Activated CD8-positive, alpha-beta memory T cell treated with anti-CD3 and anti-CD28 coated beads, Interleukin-2, amount 50 U/mL, for 48 hours (primary cell): Measurements from ENCODE around the gene AJAP1.

Experiments used
- DNase-seq: peaks from one replicate; pipeline ENCODE4 v3.0.0-alpha.2; 2020

Gene AJAP1

DNA sequence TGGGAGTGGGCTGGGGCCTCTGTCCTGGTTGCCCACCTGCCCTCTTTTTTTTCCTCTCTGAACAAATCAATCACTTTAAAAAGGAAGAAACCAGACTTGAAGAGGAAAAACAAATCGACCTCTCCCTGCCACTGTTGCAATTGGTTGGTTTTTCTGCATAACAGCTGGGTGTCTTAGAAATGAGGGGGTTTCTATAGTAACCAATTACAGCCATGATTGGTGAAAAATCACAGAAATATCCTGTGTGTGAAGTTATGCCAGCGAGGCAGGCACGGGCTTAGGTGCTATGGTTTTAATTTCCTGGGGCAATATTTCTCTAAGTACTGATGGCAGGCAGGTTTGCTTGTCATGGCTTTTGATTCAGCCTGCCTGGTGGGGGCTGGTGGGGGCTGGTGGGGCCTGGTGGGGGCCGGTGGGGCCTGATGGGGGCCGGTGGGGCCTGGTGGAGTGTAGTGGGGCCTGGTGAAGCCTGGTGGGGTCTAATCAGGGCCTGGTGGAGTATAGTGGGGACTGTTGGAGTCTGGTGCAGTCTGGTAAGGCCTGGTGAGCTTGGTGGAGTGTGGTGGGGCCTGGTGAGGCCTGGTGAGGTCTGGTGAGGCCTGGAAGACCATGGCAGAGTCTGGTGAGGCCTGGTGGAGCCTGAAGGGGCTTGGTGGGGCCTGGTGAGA lies 54.6 kb downstream of the AJAP1 start:
- DNase-seq: no peak

DNA sequence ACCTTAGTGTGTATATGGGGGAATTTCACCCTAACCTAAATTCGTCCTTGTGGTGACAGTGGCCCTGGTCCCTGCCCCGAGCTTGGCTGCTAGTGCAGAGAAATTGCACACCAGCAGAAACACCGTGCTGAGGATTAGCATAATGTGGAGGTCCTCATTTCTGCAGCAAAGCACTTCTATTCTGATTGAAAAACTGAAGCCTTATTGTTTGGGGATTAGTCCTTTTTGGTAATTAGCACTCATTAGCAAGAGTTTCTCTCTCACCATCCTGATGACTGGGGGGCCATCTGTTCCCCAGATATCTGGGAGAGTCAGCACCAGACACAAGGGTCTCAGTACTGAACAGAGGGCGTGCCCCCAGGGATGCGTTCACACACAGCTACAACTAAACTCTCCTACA lies 55.2 kb downstream of the AJAP1 start:
- no peak for DNase-seq

DNA sequence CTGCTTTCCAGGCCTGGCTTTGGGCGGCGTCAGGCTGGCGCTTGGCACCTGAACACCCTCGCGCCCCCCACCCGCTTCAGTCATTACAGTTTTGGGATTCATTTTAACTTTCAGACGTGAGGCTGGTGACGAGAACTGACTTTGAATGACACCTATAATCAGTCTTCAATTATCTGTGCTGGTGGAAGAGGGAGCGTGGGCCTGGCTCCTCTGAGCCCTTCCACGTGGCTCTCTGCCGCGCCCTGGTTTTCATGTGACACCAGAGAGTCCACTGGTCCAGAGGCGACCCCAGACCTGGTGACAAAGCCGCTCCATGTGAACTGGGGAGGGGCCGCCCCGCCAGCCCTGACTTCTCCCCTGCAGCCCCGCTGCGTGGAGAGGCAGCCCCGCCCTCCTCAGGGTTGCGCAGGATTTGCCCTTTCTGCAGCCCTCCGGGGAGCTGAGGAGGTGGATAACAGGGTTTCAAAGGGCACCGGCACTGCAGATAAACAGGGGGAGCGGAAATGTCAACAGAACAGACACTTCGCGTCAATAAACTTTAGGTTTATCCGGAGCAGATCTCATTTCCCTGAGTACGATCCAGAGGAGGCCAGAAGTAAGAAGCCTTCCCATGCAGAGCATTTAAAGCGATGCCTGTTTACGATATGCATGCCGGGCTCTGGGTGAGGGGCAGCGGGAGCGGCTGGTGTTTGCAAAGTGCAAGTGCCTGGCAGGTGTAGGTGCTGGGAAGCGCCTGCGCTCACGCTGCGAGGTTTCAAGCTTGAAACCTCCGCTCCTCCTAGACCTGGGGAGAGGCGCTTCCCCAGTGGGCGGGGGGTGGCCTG lies 56.4 kb downstream of the AJAP1 start:
- DNase-seq: no peak

DNA sequence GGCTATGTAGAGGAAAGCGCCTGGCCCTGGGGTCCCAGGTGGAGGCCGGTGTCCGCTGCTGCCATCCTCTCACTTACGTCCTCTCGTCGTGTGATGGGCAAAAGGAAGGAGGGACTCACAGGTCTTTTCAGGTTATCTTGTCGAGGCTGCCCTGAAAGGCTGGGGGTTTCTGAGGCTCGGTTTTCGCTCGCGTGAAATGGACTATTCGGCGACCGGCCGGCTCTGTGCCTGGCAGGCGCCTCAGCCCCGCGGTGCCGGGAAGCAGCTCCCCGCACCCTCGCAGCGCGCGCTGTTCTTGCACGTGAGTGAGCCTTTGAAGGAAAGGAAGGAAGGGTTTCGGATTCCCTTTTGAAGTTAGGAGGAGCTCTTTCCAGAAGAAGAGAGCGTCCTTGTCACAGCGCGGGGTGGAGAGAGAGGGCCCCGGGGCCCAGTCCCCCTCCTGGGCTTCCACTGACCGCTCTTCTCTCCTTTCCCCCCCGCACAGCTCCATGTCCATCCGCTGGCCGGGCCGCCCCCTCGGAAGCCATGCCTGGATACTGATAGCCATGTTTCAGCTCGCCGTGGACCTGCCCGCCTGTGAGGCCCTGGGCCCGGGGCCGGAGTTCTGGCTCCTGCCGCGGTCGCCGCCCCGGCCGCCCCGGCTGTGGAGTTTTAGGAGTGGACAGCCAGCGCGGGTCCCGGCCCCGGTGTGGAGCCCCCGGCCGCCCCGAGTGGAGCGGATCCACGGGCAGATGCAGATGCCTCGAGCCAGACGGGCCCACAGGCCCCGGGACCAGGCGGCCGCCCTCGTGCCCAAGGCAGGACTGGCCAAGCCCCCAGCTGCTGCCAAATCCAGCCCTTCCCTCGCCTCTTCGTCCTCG lies 57.2 kb downstream of the AJAP1 start:
- DNase-seq: no peak

DNA sequence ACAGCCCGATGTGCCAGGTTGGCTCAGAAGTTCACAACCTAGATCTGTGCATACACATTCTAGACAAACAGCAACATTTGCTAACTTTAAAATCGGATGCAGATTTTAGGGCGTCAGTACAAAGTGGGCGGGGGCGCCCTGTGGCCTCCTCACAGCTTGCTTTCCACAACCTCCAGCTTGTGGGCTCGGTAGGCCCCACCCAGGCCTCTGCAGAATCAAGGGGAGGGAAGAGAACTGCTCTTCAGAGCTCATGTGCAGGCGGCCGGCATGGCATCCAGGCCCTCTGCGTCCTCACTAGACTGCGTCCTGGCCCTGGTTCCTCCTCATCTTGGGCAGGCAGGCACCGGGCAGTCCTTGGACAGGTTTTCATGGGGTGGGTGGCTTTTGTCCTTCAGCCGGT lies 59.3 kb downstream of the AJAP1 start:
- no peak for DNase-seq

DNA sequence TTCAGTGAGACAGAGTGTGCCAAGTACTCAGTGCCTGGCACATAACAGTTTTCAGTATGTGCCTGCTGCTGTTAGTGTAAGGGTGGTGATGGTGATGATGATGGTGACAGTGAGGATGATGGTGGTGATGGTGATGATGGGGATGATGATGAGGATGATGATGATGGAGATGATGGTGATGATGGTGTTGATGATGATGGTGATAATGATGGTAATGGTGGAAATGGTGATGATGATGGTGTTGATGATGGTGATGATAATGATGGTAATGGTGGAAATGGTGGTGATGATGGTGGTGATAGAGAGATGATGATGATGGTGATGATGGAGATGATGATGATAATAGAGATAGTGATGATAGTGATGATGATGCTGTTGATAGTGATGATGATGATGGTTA lies 62.0 kb downstream of the AJAP1 start:
- DNase-seq: no peak

DNA sequence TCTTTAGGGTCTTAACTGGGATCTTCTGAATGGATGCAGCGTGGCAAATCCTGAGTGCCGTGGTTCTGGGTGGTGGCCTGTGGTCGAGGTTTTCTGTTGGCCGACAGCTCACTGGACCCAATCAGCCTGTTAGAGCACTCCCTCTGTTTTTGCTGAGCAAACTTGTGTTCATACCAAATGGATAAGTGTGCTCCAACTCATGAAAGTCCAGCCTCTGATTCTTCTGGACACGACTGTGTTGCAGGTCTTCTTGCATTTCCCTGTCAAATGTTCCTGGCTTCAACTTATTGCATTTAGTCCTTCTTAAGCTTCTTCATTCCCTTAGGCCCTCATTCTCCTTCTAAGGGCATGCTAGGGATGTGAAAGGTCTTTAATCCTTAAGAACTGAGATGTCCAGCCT lies 63.7 kb downstream of the AJAP1 start:
- DNase-seq: no peak

DNA sequence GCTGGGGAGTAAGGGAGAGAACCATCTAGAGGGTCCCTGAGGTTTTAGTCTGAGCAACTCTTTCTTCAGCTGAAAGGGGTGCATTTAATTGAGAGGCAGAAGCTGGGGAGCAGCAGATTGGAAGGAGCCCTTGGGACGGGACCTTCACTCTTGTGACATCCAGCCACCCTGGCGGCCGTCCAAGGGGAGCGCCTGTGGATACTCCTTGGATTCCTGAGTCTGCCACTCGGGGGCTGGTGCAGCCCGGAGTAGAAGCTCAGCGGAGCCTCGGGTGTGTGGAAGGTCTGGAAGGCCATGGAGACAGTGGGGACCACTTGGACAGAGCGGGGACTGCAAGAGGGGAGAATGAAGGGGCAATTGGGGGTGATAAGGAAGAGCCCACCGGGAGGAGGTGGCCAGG lies 68.7 kb downstream of the AJAP1 start:
- DNase-seq: no peak

DNA sequence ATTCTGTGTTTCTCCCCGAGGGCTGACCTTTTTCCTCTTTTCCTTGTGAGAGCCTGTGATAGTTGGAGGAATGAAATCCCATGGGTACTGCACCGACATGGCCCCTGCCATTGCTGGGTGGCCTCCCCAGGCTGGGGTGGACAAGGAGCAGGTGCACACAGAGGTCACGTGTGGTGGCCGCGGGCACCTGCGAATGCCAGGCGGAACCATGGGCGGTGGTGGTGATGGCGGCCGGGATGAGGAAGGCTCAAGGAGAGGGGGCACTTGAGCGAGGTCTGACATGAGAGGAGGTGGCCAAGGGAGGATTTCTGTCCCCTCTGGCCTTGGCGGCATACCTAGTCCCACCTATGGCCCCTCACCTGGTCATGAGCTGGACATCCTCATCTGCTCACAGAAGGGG lies 69.6 kb downstream of the AJAP1 start:
- DNase-seq: no peak

DNA sequence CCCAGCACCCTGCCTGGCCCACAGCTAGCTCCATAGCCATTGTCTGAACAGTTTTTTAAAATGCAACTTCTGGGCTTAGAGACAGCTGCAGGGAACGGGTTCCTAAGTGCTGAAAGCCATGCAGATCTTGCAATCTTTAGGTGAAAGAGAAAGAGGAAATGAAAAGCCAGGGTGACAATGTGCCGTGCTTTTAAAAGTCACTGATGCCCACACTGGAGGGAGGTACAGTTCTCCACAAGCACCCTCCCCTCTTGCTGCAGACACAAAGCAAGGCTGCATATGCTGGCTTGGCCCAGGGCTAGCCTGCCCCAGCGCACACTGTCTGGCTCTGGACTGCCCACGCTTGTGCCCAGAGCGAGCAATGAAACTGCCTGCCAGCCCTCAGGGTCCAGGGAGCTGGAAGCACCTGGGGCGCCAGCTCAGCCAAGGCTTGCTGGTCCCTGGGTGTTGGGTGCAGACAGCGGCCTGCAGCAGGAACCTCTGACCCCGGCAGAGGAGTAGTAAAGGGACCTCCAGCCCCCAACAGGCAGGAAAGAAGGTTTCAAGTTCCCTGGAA lies 70.4 kb downstream of the AJAP1 start:
- no peak for DNase-seq

DNA sequence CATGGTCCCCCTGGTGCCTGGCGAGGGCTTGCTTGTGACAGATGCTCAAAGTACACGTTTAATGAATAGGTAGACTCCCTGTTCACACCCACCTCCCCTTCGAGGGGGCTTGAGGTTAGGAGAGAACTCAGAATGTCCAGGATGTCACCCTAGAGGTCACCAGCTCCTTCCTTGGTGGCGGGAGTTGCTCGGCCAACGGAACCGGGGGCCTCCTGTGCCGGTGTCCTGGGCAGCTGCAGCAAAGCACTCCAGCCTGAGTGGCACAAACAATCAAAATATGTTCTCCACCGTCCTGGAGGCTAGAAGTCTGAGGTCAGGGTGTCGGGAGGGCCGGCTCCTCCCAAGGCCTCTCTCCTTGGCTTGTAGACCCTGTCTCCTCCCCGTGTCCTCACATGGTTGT lies 71.0 kb downstream of the AJAP1 start:
- no peak for DNase-seq

DNA sequence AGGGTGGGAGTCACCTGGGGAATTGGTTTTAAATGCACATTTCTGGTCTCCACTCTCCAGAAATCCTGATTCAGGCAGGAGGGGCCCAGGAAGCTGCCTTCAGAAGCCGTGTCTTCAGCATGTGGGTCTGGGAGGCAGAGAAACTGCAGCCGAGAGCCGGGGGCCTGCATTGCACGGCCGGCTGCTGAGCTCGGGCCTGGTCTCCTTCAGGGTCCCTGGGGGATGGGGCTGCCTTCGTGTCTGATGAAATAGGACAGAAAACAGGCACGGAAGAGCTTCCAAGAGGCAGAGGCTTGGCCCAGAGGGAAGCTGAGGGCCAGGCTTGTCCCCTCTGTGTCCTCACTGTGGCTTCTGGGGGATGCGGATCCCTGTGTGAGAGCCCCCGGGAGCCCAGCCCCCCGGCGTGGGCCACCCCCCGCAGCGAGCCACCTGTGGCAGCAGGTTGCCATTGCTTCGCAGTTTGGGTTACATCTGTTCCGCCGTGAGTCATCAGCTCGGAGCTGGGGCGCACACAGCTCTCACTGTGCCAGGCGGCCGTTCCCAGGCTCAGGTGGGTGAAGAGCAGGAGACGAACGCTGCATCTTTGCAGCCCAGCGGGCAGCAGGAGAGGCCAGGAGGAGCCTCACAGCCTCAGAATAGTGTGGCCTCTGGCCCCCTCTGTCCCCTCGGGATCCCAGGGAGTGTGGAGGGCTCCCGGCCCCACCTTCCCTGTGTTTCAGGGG lies 72.4 kb downstream of the AJAP1 start:
- no peak for DNase-seq

DNA sequence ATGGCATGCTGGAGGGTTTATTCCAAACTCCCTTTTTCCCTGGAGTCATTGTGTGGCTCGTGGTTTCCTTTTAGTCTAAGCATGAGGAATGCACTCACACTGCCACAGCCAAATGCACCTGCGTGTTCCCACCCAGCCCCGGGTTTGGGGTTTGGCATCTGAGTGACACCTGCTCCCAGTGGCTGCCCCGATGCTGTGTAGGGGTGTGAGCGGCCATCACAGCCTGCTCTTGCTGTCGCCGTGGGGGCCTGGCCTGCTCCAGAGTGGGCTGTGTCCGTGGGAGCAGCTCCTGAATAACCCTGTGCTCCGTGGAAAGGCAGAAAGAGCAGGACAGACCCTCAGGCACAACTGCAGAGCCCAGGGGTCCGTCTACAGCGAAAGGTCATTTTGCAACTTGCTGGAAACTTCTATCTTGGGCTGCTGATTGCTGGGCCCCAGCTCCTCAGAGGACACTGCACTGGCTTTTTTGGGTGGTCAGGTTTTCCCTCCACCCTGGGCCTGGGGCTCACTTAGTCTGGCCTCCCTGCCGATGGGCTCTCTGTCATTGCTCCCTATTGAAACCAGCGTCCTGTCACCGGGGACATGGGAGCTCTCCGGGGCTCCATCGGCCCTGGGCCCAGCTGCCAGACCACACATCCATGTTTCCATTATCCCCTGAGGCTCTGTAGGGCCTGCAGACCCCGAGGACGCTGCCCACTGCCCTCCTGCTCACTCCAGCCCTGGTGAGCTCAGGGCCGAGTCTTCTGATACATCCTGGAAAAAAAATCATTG lies 74.1 kb downstream of the AJAP1 start:
- no peak for DNase-seq

DNA sequence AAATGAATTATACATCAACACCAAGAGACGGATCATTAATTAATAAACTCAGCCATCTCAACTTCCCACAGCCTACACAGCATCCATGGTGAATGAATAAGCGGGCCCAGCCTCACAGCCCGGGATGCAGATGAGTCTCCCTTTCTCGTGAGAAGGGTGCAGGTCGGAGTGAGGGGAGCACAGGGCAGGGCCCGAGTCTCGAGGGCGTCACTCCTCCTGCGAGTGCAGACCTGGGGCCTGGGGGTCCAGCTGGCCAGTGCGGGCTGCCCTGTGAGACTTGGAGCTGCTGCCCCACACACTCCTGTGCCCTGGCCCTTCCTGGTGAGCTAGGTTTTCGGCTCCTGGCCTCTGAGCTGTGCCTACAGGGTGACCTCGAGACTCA lies 74.7 kb downstream of the AJAP1 start:
- DNase-seq: no peak

DNA sequence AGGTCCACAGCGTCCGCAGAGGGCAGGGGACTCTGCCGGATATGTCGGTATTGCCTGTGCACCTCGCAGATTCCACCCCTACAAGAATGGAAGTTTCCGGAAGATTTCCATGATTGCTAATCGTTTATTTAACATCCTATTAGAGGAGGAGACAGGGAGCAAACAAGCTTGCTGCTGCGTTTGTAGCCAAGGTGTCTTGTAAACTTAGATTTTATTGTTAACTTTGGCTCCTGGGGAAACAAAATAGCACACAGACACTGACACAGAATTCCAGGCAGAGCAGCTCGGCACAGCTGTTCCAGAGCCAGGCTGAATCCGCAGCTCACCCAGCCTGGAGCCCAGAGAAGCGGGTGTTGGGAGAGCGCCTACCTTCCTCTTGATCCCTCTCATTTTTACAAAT lies 75.7 kb downstream of the AJAP1 start:
- DNase-seq: no peak

DNA sequence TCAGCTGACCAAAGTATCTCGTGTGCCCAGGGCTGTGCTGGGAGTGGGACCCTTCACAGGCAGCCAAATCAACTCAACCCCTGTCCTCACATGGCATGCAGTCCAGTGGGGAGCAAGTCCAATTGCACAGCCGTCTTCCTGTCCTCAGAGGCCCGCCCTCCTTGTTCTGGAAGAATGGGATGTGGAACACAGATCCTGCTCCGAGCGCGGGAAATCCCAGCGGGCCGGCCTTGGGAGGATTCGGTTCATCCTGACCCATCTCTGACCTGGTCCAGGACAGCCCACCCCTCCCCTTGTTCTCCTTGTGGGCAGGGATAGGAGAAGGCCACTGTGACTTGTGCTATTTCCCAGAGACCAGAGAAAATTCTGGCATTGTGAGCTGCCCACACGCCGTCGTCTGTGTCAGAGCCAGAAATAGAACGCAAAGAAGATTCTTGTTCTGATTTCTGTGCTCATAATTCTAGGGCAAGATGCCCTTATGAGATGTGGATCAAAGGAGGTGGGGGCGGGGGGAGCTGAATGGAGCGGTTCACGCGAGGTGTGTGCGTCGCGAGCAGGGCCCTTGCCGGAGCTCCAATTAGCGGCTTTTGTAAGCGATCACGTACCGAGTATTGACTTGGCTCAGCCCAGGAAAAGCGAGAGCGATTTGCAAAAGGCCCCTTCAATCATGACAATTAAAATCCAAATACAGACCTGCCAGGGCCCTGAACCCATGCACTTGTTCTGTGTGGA lies 79.2 kb downstream of the AJAP1 start:
- DNase-seq: no peak

DNA sequence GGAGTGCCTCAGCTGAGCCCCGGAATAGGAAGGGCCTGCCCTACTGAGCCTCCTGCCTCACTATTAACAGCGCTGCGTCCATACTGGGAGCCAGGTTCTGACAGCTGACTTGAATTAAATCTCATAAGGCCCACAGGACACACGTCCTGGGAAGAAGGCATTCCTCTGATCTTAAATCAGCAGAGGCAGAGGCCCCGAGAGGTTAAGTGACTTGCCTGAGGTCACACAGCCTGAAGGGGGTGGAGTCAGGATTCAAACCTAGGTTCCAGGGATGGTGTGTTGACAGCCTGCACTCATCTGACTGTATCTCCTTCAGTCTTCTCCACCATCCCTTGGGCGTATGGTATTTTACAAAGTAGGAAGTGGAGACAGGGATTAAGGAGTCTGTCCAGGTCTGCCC lies 79.8 kb downstream of the AJAP1 start:
- no peak for DNase-seq

DNA sequence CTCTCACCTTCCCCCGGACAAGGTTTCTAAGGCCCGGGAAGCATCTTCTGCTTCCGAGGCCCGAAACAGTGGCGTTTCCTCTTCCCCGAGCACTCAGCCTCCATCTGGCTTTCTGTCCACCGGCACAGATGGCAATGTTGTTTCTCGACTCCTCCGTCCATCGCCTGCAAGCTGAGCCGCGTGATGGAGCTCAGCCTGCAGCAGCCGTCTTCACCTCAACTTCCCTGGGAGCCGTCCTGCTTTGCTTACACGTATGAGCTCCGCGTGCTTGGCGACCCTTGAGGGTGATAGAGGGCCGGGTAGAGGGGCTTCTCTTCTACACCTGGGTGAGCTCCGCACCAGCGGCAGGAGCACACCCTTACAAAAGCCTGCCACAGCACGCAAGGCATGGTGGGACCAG lies 80.4 kb downstream of the AJAP1 start:
- no peak for DNase-seq

DNA sequence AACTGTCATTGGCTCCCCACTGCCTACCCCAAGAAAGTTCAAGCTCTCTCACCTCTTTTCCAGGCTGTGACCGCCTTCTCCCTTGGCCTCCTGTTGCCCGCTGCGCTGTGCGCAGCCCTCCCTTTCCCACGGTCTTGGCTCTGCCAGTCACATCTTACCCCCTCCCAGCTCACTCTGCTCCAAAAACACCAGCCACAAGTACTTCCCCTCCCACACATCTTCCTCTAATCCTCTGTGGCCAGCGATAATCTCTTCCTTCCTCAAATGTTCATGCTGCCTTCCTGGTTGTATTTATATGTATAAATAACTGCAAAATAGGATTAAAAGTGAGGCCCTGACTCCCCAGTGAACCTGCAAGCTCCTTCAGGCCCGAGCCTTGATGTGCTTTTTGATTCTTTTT lies 81.8 kb downstream of the AJAP1 start:
- DNase-seq: no peak

DNA sequence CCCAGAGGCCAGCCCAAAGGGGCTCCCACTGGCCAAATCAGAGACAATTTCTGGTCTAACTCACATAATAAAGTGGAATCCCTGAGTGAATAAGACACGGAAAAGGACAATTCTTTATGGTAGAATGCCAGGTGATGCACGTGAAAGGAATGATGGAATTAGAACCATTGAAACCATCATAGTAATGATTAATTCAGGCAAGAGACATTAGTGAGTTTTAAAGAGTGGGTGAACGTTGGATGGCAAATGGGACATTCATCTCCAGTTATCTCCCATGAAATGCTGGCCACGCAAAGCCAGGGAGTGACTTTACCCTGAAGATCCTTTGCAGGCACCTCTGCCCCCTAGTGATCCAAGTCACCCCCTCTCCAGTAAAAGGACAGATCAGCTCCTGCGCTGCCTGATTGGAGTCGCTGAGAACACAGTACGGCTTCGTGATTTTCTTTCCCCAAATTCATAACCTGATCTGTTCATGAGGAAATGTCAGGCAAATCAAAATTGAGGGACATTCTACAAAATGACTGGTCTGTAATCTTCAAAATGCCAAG lies 87.5 kb downstream of the AJAP1 start:
- no peak for DNase-seq
